Mesenchymal stem cell (in vitro differentiated cells and primary cell): ENCODE data around the gene NDRG2.

Experiments used
- DNase-seq: peaks from one replicate; pipeline ENCODE4 v3.0.0-alpha.2; 2013
- H2AFZ ChIP-seq: one replicate; pipeline ENCODE4 v1.6.1; 2013; ENCODE audit warnings: low read depth, mild to moderate bottlenecking, control low read depth, inconsistent platforms, low read length, moderate library complexity
- H2AK5ac ChIP-seq: 2 replicates; pipeline ENCODE4 v1.6.1; 2013; ENCODE audit warnings: low read length, moderate library complexity, mild to moderate bottlenecking, inconsistent platforms; ENCODE audit not compliant: severe bottlenecking
- H2BK120ac ChIP-seq: one replicate; pipeline ENCODE4 v1.6.1; 2013; ENCODE audit warnings: low read depth, mild to moderate bottlenecking, inconsistent platforms, low read length, moderate library complexity
- H2BK12ac ChIP-seq, 2 experiments: one replicate each; pipeline ENCODE4 v1.6.1; 2013; ENCODE audit warnings: inconsistent platforms in 2 of 2, low read length in 2 of 2, mild to moderate bottlenecking in 2 of 2, moderate library complexity in 2 of 2, control low read depth in 1 of 2
- H2BK15ac ChIP-seq: one replicate; pipeline ENCODE4 v1.6.1; 2013; ENCODE audit warnings: mild to moderate bottlenecking, low read depth, inconsistent platforms; ENCODE audit not compliant: poor library complexity, severe bottlenecking
- H2BK5ac ChIP-seq: 2 replicates; pipeline ENCODE4 v1.6.1; 2013; ENCODE audit warnings: low read depth, mild to moderate bottlenecking, low read length, control low read depth, inconsistent platforms; ENCODE audit not compliant: poor library complexity, severe bottlenecking
- H3K14ac ChIP-seq, 2 experiments: one replicate each; pipeline ENCODE4 v1.6.1; 2013; ENCODE audit warnings: inconsistent platforms in 2 of 2, low read length in 2 of 2, control low read depth in 1 of 2, mild to moderate bottlenecking in 1 of 2, moderate library complexity in 1 of 2
- H3K18ac ChIP-seq, 2 experiments: one replicate each; pipeline ENCODE4 v1.6.1; 2013; ENCODE audit warnings: inconsistent platforms in 2 of 2, low read length in 2 of 2, control low read depth in 1 of 2, low read depth in 1 of 2, mild to moderate bottlenecking in 1 of 2
- H3K23ac ChIP-seq, 2 experiments: one replicate each; pipeline ENCODE4 v1.6.1; 2013; ENCODE audit warnings: inconsistent platforms in 2 of 2, low read length in 2 of 2, mild to moderate bottlenecking in 2 of 2, moderate library complexity in 2 of 2, control low read depth in 1 of 2
- H3K27ac ChIP-seq: 2 replicates; pipeline ENCODE4 v1.5.1; 2013; ENCODE audit warnings: mild to moderate bottlenecking, moderate library complexity, low read length, control low read depth, inconsistent platforms; ENCODE audit not compliant: poor library complexity, severe bottlenecking
- H3K27me3 ChIP-seq, 2 experiments: 2 replicates each; pipeline versions ENCODE4 v1.6.1 to v1.7.0; 2013; ENCODE audit warnings: low read length in 2 of 2, mild to moderate bottlenecking in 2 of 2, moderate library complexity in 2 of 2, control low read depth in 1 of 2, inconsistent platforms in 1 of 2; ENCODE audit not compliant: control insufficient read depth in 1 of 2, insufficient read depth in 1 of 2
- H3K36me3 ChIP-seq, 2 experiments: 2 replicates each; pipeline versions ENCODE4 v1.6.1 to v1.7.0; 2013; ENCODE audit warnings: low read length in 2 of 2, control low read depth in 1 of 2, inconsistent platforms in 1 of 2, low read depth in 1 of 2, mild to moderate bottlenecking in 1 of 2; ENCODE audit not compliant: insufficient read depth in 2 of 2, control insufficient read depth in 1 of 2
- H3K4ac ChIP-seq, 2 experiments: one replicate each; pipeline ENCODE4 v1.6.1; 2013; ENCODE audit warnings: inconsistent platforms in 2 of 2, low read length in 2 of 2, mild to moderate bottlenecking in 2 of 2, moderate library complexity in 2 of 2, control low read depth in 1 of 2, low read depth in 1 of 2
- H3K4me1 ChIP-seq: 2 replicates; pipeline ENCODE4 v1.6.1; 2013; ENCODE audit warnings: low read depth, low read length, control low read depth; ENCODE audit not compliant: control insufficient read depth, insufficient read depth
- H3K4me2 ChIP-seq: 2 replicates; pipeline ENCODE4 v1.6.1; 2013; ENCODE audit warnings: low read length, mild to moderate bottlenecking, inconsistent platforms; ENCODE audit not compliant: poor library complexity, severe bottlenecking
- H3K4me3 ChIP-seq, 2 experiments: 2 replicates each; pipeline versions ENCODE4 v1.5.1 to v1.7.0; 2013; ENCODE audit warnings: low read length in 2 of 2, mild to moderate bottlenecking in 2 of 2, control low read depth in 1 of 2, low read depth in 1 of 2; ENCODE audit not compliant: insufficient read depth in 1 of 2
- H3K79me1 ChIP-seq: replicated peaks from 2 replicates; pipeline ENCODE4 v1.6.1; 2013; ENCODE audit warnings: mild to moderate bottlenecking, control low read depth, low read length, inconsistent platforms; ENCODE audit not compliant: poor library complexity, severe bottlenecking
- H3K9ac ChIP-seq: 2 replicates; pipeline ENCODE4 v1.7.0; 2013; ENCODE audit warnings: mild to moderate bottlenecking, low read length, moderate library complexity
- H3K9me3 ChIP-seq: 2 replicates; pipeline ENCODE4 v1.7.0; 2013; ENCODE audit warnings: mild to moderate bottlenecking, low read length; ENCODE audit not compliant: control insufficient read depth
- H4K8ac ChIP-seq: one replicate; pipeline ENCODE4 v1.6.1; 2013; ENCODE audit warnings: inconsistent platforms, mild to moderate bottlenecking, low read length, moderate library complexity
- H4K91ac ChIP-seq: one replicate; pipeline ENCODE4 v1.6.1; 2013; ENCODE audit warnings: mild to moderate bottlenecking, low read length, inconsistent platforms
- WGBS: methylation state at CpG from one replicate; pipeline ENCODE4 v1.1.7; 2013; ENCODE audit warnings: mixed read lengths; 5-methylcytosine and 5-hydroxymethylcytosine counted together

Gene NDRG2

GRCh38 chr14:21054123-21054767 is 29.4 kb upstream of the NDRG2 start:
- Histone ChIP-seq H2AFZ (no peak overlapping the region), H3K79me1 (no peaks in the 10 kb centered on the region), H2BK120ac (no peak overlapping the region), H3K23ac (no peak overlapping the region), H2AK5ac (no peak overlapping the region), H3K9ac (no peak overlapping the region), H2BK15ac (no peak overlapping the region), H3K14ac (no peak overlapping the region), H3K36me3 (no peaks in the 10 kb centered on the region), H3K18ac (no peak overlapping the region), H3K4me1 (peaks cover 12% of the 10 kb centered on the region), H4K91ac (no peak overlapping the region), H3K9me3 (no peaks in the 10 kb centered on the region), H3K27ac (no peak overlapping the region), H4K8ac (no peak overlapping the region), H2BK12ac (no peak overlapping the region), H3K4ac (no peak overlapping the region), H3K4me2 (no peak overlapping the region), H3K4me3 (no peak overlapping the region), H3K27me3 (no peaks in the 10 kb centered on the region), H2BK5ac (no peak overlapping the region)
- WGBS, result 83% methylated on average over 3 of the region's 3 CpGs
- no peak for DNase-seq

- no peak overlapping the region for H3K9ac ChIP-seq
- no peak overlapping the region for H2BK15ac ChIP-seq
- no peak overlapping the region for H3K4ac ChIP-seq
- H3K4me2 ChIP-seq, result no peak overlapping the region
- H2AK5ac ChIP-seq, result no peak overlapping the region
- no peaks in the 10 kb centered on the region for H3K9me3 ChIP-seq
- no peaks in the 10 kb centered on the region for H3K27me3 ChIP-seq
- H2AFZ ChIP-seq, result no peak overlapping the region
- H3K18ac ChIP-seq, result no peak overlapping the region
- no peak overlapping the region for H2BK120ac ChIP-seq
- no peak overlapping the region for H4K91ac ChIP-seq
- 90% methylated on average over 20 of the region's 20 CpGs for WGBS
- no peak overlapping the region for H3K27ac ChIP-seq
- H2BK5ac ChIP-seq, result no peak overlapping the region
- no peak overlapping the region for H3K14ac ChIP-seq
- H3K4me3 ChIP-seq, result no peak overlapping the region
- no peak for DNase-seq
- no peaks in the 10 kb centered on the region for H3K79me1 ChIP-seq
- no peak overlapping the region for H2BK12ac ChIP-seq
- no peaks in the 10 kb centered on the region for H3K36me3 ChIP-seq
- no peak overlapping the region for H4K8ac ChIP-seq
- H3K4me1 ChIP-seq, result peaks cover 12% of the 10 kb centered on the region
- no peak overlapping the region for H3K23ac ChIP-seq
Observed at GRCh38 chr14:21053184-21054122, 28.6 kb upstream of the NDRG2 start.

GRCh38 chr14:21050597-21050996 is 25.7 kb upstream of the NDRG2 start:
- H3K27ac ChIP-seq, result no peak overlapping the region
- WGBS, result 74% methylated on average over 2 of the region's 3 CpGs

GRCh38 chr14:21049271-21049673 is 24.4 kb upstream of the NDRG2 start:
- no peak overlapping the region for H2BK5ac ChIP-seq

More at GRCh38 chr14:21050597-21050996, 25.7 kb upstream of the NDRG2 start:
- Histone ChIP-seq H4K91ac (no peak overlapping the region), H2BK120ac (no peak overlapping the region), H3K9ac (no peak overlapping the region), H3K18ac (no peak overlapping the region), H3K4me1 (peaks cover 3% of the 10 kb centered on the region), H3K4ac (no peak overlapping the region), H3K4me3 (no peak overlapping the region), H2AFZ (no peak overlapping the region), H2BK5ac (no peak overlapping the region), H3K14ac (no peak overlapping the region), H2AK5ac (no peak overlapping the region), H2BK12ac (no peak overlapping the region), H3K4me2 (no peak overlapping the region), H3K9me3 (no peaks in the 10 kb centered on the region), H2BK15ac (no peak overlapping the region), H3K27me3 (no peaks in the 10 kb centered on the region), H3K36me3 (no peaks in the 10 kb centered on the region), H3K79me1 (no peaks in the 10 kb centered on the region), H4K8ac (no peak overlapping the region), H3K23ac (no peak overlapping the region)
- no peak for DNase-seq

More at GRCh38 chr14:21049271-21049673, 24.4 kb upstream of the NDRG2 start:
- WGBS, result 84% methylated on average over 3 of the region's 3 CpGs
- no peak overlapping the region for H3K18ac ChIP-seq
- no peak overlapping the region for H3K4me2 ChIP-seq
- H3K27ac ChIP-seq, result no peak overlapping the region
- no peak overlapping the region for H3K4me3 ChIP-seq
- no peak for DNase-seq
- H2AK5ac ChIP-seq, result no peak overlapping the region
- H4K8ac ChIP-seq, result no peak overlapping the region
- H3K4me1 ChIP-seq, result no peaks in the 10 kb centered on the region
- H2AFZ ChIP-seq, result no peak overlapping the region
- no peak overlapping the region for H3K23ac ChIP-seq
- H3K79me1 ChIP-seq, result no peaks in the 10 kb centered on the region
- no peak overlapping the region for H4K91ac ChIP-seq
- no peak overlapping the region for H3K14ac ChIP-seq
- no peak overlapping the region for H2BK120ac ChIP-seq
- no peak overlapping the region for H3K9ac ChIP-seq
- H2BK15ac ChIP-seq, result no peak overlapping the region
- peaks cover 0 to 6% of the 10 kb centered on the region in 2 experiments for H3K27me3 ChIP-seq
- H3K4ac ChIP-seq, result no peak overlapping the region
- no peak overlapping the region for H2BK12ac ChIP-seq
- H3K9me3 ChIP-seq, result no peaks in the 10 kb centered on the region
- H3K36me3 ChIP-seq, result no peaks in the 10 kb centered on the region
